Spinal cord (tissue), 10 donors: Measurements from ENCODE around the gene OR2L3. TPM values are rescaled to one million over a fixed set of nuclear protein-coding genes. Genes with fewer than 3 reads are reported as not detected.
"Not testable (repeated sequence)": the region's sequence is repeated elsewhere in the genome, so short reads cannot be mapped to it uniquely, and the experiment has no call there.

Experiments
- DNase-seq, 6 donors: peaks; one replicate each; pipeline versions ENCODE4 v3.0.0 to v3.0.0-alpha.2; 2013 to 2015; ENCODE audit warnings: low spot score in 6 of 6, low read depth in 4 of 6
- H3K27ac ChIP-seq: one replicate; pipeline ENCODE4 v1.5.1; 2013; ENCODE audit warnings: low read depth, low read length, control low read depth
- H3K27me3 ChIP-seq: one replicate; pipeline ENCODE4 v1.6.1; 2013; ENCODE audit warnings: low read length; ENCODE audit not compliant: control insufficient read depth, insufficient read depth
- H3K36me3 ChIP-seq: one replicate; pipeline ENCODE4 v1.6.1; 2013; ENCODE audit warnings: low read length; ENCODE audit not compliant: control insufficient read depth, insufficient read depth
- H3K4me1 ChIP-seq: one replicate; pipeline ENCODE4 v1.6.1; 2013; ENCODE audit warnings: low read length; ENCODE audit not compliant: control insufficient read depth, insufficient read depth
- H3K4me3 ChIP-seq: one replicate; pipeline ENCODE4 v1.5.1; 2013; ENCODE audit warnings: low read depth, low read length, control low read depth
- H3K9me3 ChIP-seq: one replicate; pipeline ENCODE4 v1.6.1; 2013; ENCODE audit warnings: low read length; ENCODE audit not compliant: control insufficient read depth, insufficient read depth
- WGBS: methylation state at CpG from one replicate; pipeline ENCODE4 v1.1.5; 2013; ENCODE audit warnings: missing lambda C conversion rate; ENCODE audit not compliant: insufficient coverage; 5-methylcytosine and 5-hydroxymethylcytosine counted together
- polyA plus RNA-seq, 2 donors: library from polyadenylated mRNA; unstranded; fragments of 120-200 nt; gene quantifications; one replicate each; pipeline ENCODE4 v1.2.1, GENCODE V29; 2013; ENCODE audit not compliant: insufficient read length in 2 of 2
- total RNA-seq, 2 donors: library from RNA; depleted of rRNA in 1 of 2; stranded (reverse); fragments of 120-200 nt in 1 of 2; fragments of >200 nt in 1 of 2; gene quantifications; one replicate each; pipeline versions ENCODE4 v1.2.3 to v1.2.4, GENCODE V29; 2013 to 2014
- donor health status: healthy.

Gene OR2L3
- total and polyA plus RNA-seq, 4 donors: 0.11 to 0.79 (median 0.33) TPM

DNA sequence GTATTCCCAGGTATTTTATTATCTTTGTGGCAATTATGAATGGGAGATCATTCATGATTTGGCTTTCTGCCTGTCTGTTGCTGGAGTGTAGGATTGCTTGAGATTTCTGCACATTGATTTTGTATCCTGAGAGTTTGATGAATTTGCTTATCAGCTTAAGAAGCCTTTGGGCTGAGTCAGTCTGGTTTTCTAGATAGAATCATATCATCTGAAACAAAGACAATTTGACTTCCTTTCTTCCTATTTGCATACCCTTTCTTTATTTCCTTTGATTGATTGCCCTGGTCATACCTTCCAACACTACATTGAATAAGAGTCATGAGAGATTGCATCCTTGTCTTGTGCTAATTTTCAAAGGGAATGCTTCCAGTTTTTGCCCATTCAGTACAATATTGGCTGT is 8.0 kb downstream of the OR2L3 start:
- H3K27me3 ChIP-seq: no peaks in the 10 kb centered on the region
- DNase-seq: no peak
- no peak overlapping the region for H3K4me3 ChIP-seq

GRCh38 chr1:248055261-248055660 is 8.6 kb downstream of the OR2L3 start:
- no peak for DNase-seq
- H3K27ac ChIP-seq: no peak overlapping the region
- no CpG with 5 or more reads among the region's 2 CpGs for WGBS
- H3K4me1 ChIP-seq: no peaks in the 10 kb centered on the region
- no peaks in the 10 kb centered on the region for H3K36me3 ChIP-seq
- no peaks in the 10 kb centered on the region for H3K9me3 ChIP-seq
- H3K4me3 ChIP-seq: no peak overlapping the region
- H3K27me3 ChIP-seq: no peaks in the 10 kb centered on the region

More for the DNA sequence above, 8.0 kb downstream of the OR2L3 start:
- H3K36me3 ChIP-seq: no peaks in the 10 kb centered on the region
- H3K4me1 ChIP-seq: no peaks in the 10 kb centered on the region
- peaks cover 3% of the 10 kb centered on the region for H3K9me3 ChIP-seq
- H3K27ac ChIP-seq: no peak overlapping the region

GRCh38 chr1:248065071-248065470 is 18.4 kb downstream of the OR2L3 start:
- Histone ChIP-seq H3K36me3 (no peaks in the 10 kb centered on the region), H3K4me1 (no peaks in the 10 kb centered on the region), H3K27ac (no peak overlapping the region), H3K4me3 (no peak overlapping the region), H3K9me3 (peaks cover 4% of the 10 kb centered on the region), H3K27me3 (no peaks in the 10 kb centered on the region)
- no CpG with 5 or more reads among the region's 2 CpGs for WGBS
- no peak for DNase-seq

DNA sequence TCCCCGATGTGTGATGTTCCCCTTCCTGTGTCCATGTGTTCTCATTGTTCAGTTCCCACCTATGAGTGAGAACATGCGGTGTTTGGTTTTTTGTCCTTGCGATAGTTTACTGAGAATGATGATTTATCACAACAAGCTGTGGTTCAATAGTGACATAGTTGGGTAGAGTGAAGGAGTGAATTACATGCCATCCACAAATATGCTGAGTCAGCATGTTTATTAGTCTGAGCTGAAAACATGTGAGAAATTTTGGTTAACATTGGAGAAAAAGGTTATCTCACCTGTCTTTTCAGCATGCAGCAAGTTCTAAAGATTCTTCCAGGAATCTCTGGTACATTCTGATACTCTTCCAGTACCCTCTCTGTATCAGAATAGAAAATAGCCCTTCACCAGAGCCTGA is 19.0 kb downstream of the OR2L3 start:
- H3K27me3 ChIP-seq: no peaks in the 10 kb centered on the region
- no peak overlapping the region for H3K4me3 ChIP-seq
- WGBS: 100% methylated on average over 1 of the region's 3 CpGs
- H3K9me3 ChIP-seq: peaks cover 2% of the 10 kb centered on the region
- H3K36me3 ChIP-seq: no peaks in the 10 kb centered on the region
- DNase-seq: no peak
- H3K27ac ChIP-seq: no peak overlapping the region
- H3K4me1 ChIP-seq: no peaks in the 10 kb centered on the region

DNA sequence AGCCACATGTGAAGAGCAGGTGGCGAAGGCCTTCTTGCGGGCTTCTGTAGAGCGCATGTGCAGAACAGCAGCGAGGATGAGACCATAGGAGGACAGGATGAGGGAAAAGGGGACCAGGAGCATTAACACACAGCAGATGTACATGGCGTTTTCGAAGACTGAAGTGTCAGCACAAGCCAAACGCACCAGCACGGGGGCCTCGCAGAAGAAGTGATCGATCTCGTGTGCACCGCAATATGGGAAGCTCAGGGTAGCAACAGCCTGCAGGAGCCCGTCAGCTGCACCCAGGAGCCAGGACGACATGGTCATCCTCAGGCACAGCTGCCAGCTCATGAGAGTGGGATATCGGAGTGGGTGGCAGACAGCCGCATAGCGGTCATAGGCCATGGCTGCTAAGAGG is 37.2 kb downstream of the OR2L3 start:
- H3K36me3 ChIP-seq, H3K4me3 ChIP-seq, DNase-seq, H3K9me3 ChIP-seq, H3K4me1 ChIP-seq, H3K27me3 ChIP-seq, H3K27ac ChIP-seq: not testable (repeated sequence)
- WGBS: no CpG with 5 or more reads among the region's 17 CpGs

DNA sequence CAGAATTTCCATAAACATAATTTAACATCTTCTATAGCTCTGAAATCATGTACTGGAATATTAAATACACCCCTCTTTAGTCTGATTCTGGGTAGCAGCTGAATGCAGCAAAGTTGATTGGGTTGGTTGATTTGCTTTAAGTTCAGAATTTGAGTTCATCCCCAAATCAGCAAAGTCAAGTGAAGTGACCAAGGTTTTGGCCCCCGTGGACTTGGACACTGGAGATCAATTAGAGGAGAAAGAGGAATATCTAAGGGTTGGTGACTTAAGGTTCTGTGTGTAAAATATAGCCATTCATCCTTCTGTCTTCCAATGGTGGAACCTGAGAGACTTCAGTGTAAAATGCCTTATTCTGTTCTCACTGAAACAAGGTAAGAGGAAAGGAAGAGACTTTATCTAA is 48.2 kb downstream of the OR2L3 start, which contains the start of gene OR2L13:
Gene OR2L13, plus strand, starts transcription at position 301 of the 400 bp plus-strand sequence. CDS start 4,192 bp downstream, outside the sequence.
- H3K4me1 ChIP-seq: no peaks in the 10 kb centered on the region
- no peak within 1 kb of the TSS for H3K4me3 ChIP-seq
- no peaks in the 10 kb centered on the region for H3K27me3 ChIP-seq
- H3K9me3 ChIP-seq: no peaks in the 10 kb centered on the region
- no peak for DNase-seq
- no CpG with 5 or more reads among the region's 1 CpG for WGBS
- no peaks in the 10 kb centered on the region for H3K36me3 ChIP-seq
- no peak within 1 kb of the TSS for H3K27ac ChIP-seq

GRCh38 chr1:248098529-248098928 is 51.9 kb downstream of the OR2L3 start:
- H3K9me3 ChIP-seq: no peaks in the 10 kb centered on the region
- no peaks in the 10 kb centered on the region for H3K27me3 ChIP-seq
- H3K36me3 ChIP-seq: no peaks in the 10 kb centered on the region
- no CpG with 5 or more reads among the region's 1 CpG for WGBS
- no peak overlapping the region for H3K4me3 ChIP-seq
- no peak for DNase-seq
- no peaks in the 10 kb centered on the region for H3K4me1 ChIP-seq
- no peak overlapping the region for H3K27ac ChIP-seq

- Histone ChIP-seq H3K9me3 (peaks cover 5% of the 10 kb centered on the region), H3K4me1 (no peaks in the 10 kb centered on the region), H3K4me3 (no peak overlapping the region), H3K36me3 (no peaks in the 10 kb centered on the region), H3K27me3 (no peaks in the 10 kb centered on the region), H3K27ac (no peak overlapping the region)
- no peak for DNase-seq
Observed at GRCh38 chr1:248102847-248103246, 56.2 kb downstream of the OR2L3 start.

- no peak for DNase-seq
- WGBS: 81% methylated on average over 3 of the region's 5 CpGs
- Histone ChIP-seq H3K9me3 (peaks cover 8% of the 10 kb centered on the region), H3K36me3 (no peaks in the 10 kb centered on the region), H3K27me3 (no peaks in the 10 kb centered on the region), H3K4me3 (no peak overlapping the region), H3K27ac (no peak overlapping the region), H3K4me1 (no peaks in the 10 kb centered on the region)
Observed at GRCh38 chr1:248111157-248111556, 64.5 kb downstream of the OR2L3 start.
